ENCODE results near the gene FBXL3. TPM values are rescaled to one million over a fixed set of nuclear protein-coding genes. Genes with fewer than 3 reads are reported as not detected.

The FBXL3 gene
- total RNA-seq, 4 donors from 2014 or later = 76.9 to 118 (median 80.5) TPM

- DNase-seq (ENCODE audit: extremely low spot score) = no peak
- intact Hi-C loops (cut with DNase I) = no loop called here
- Histone ChIP-seq H3K27me3 (no peaks in the 10 kb centered on the region), H3K36me3 (peaks cover 7 to 83% (median 47%) of the 10 kb centered on the region in 4 donors), H3K4me1 (peaks cover 0 to 2% (median 0%) of the 10 kb centered on the region in 4 donors), H3K27ac (replicated peaks in 1 of 4) (no peak overlapping the region), H3K4me3 (no peak overlapping the region), H3K9me3 (no peaks in the 10 kb centered on the region)
- no peak for TF ChIP-seq EP300 (IDR thresholded peaks at IDR 0.05)
- TF ChIP-seq, protein P1, sequence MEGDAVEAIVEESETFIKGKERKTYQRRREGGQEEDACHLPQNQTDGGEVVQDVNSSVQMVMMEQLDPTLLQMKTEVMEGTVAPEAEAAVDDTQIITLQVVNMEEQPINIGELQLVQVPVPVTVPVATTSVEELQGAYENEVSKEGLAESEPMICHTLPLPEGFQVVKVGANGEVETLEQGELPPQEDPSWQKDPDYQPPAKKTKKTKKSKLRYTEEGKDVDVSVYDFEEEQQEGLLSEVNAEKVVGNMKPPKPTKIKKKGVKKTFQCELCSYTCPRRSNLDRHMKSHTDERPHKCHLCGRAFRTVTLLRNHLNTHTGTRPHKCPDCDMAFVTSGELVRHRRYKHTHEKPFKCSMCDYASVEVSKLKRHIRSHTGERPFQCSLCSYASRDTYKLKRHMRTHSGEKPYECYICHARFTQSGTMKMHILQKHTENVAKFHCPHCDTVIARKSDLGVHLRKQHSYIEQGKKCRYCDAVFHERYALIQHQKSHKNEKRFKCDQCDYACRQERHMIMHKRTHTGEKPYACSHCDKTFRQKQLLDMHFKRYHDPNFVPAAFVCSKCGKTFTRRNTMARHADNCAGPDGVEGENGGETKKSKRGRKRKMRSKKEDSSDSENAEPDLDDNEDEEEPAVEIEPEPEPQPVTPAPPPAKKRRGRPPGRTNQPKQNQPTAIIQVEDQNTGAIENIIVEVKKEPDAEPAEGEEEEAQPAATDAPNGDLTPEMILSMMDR (IDR thresholded peaks at IDR 0.05) = no peak
- WGBS = 97% methylated on average over 8 of the region's 8 CpGs
Measured at GRCh38 chr13:77047649-77048343, 20.8 kb upstream of the FBXL3 start.

GRCh38 chr13:77042566-77043177 lies 15.7 kb upstream of the FBXL3 start:
- peak overlapping the region in 3 of 4 donors; percentile 10 to 55 (median 23) for H3K27ac ChIP-seq (replicated peaks in 1 of 4)
- intact Hi-C loops (cut with DNase I) = no loop called here
- TF ChIP-seq, protein P1 (IDR thresholded peaks at IDR 0.05) = no peak
- TF ChIP-seq POLR2A (IDR thresholded peaks at IDR 0.05; ENCODE audit: low read depth) (no peak), EP300 (IDR thresholded peaks at IDR 0.05) (no peak), POLR2AphosphoS5 (IDR thresholded peaks at IDR 0.05) (no peak)

GRCh38 chr13:77040835-77041234 lies 13.9 kb upstream of the FBXL3 start:
- TF ChIP-seq POLR2AphosphoS5 (IDR thresholded peaks at IDR 0.05) (no peak), EP300 (IDR thresholded peaks at IDR 0.05) (no peak), POLR2A (IDR thresholded peaks at IDR 0.05; ENCODE audit: low read depth) (no peak)
- TF ChIP-seq, protein P1 (IDR thresholded peaks at IDR 0.05) = no peak
- 76% methylated on average over 8 of the region's 9 CpGs for WGBS
- no peak overlapping the region for H3K4me3 ChIP-seq
- intact Hi-C loops (cut with DNase I) = no loop called here
- H3K27ac ChIP-seq (replicated peaks in 1 of 4) = no peak overlapping the region
- H3K27me3 ChIP-seq = no peaks in the 10 kb centered on the region
- H3K36me3 ChIP-seq = peaks cover 5 to 21% (median 9%) of the 10 kb centered on the region in 4 donors
- no peak for DNase-seq (ENCODE audit: extremely low spot score)
- no peaks in the 10 kb centered on the region for H3K9me3 ChIP-seq
- H3K4me1 ChIP-seq = peaks cover 0 to 8% (median 2%) of the 10 kb centered on the region in 4 donors

More at GRCh38 chr13:77042566-77043177, 15.7 kb upstream of the FBXL3 start:
- peaks cover 0 to 8% (median 2%) of the 10 kb centered on the region in 4 donors for H3K4me1 ChIP-seq
- H3K4me3 ChIP-seq = no peak overlapping the region
- 39% methylated on average over 5 of the region's 5 CpGs for WGBS
- no peaks in the 10 kb centered on the region for H3K9me3 ChIP-seq
- no peaks in the 10 kb centered on the region for H3K27me3 ChIP-seq
- peaks cover 7 to 34% (median 15%) of the 10 kb centered on the region in 4 donors for H3K36me3 ChIP-seq
- DNase-seq (ENCODE audit: extremely low spot score) = no peak

- Histone ChIP-seq H3K4me3 (no peak overlapping the region), H3K36me3 (peaks cover 3 to 17% (median 6%) of the 10 kb centered on the region in 4 donors), H3K27ac (replicated peaks in 1 of 4) (no peak overlapping the region), H3K9me3 (no peaks in the 10 kb centered on the region), H3K27me3 (no peaks in the 10 kb centered on the region), H3K4me1 (peaks cover 0 to 8% (median 2%) of the 10 kb centered on the region in 4 donors)
- intact Hi-C loops (cut with DNase I) = no loop called here
- WGBS = 84% methylated on average over 7 of the region's 7 CpGs
- TF ChIP-seq EP300 (IDR thresholded peaks at IDR 0.05) = no peak
- TF ChIP-seq POLR2A (IDR thresholded peaks at IDR 0.05; ENCODE audit: low read depth) = no peak
- TF ChIP-seq, protein P1 (IDR thresholded peaks at IDR 0.05) = no peak
- no peak for TF ChIP-seq POLR2AphosphoS5 (IDR thresholded peaks at IDR 0.05)
- no peak for DNase-seq (ENCODE audit: extremely low spot score)
Measured at GRCh38 chr13:77040076-77040475, 13.1 kb upstream of the FBXL3 start.
